ENCODE data around the gene IRF1. TPM values are rescaled to one million over a fixed set of nuclear protein-coding genes. Genes with fewer than 3 reads are reported as not detected.

IRF1 gene
- total RNA-seq, 1 donor: 22.1 TPM

DNA sequence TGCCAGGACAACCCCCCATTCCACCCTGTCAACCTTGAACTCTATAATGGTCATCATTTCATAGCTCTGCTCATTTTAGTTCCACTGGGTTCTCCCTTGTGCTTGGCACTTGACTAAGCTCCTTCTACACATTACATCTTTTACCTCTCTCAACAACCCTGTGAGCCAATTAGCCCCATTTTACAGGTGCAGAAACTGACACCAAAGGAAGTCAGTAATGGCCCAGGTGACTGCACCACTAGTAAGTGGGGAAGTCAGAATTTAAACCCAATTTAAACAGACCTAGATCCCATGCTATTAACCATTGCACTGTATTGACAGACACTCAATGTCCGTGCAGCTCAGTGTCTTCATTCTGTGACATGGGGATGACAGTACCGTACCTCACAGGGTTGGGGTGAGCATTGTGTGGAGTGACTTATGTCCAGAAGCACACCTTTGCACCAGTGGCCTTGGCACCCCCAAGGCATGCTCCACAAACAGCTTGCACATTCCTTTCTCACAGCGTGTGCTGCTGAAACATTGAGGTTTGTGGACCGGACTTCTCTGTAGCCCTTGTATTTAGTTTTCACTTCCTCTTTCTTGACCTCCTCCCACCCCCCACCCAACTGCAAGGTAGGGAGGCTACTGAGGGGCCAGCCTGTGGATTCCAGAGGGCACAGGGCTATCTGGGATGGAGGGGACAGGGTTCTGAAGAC lies 23.1 kb downstream of the IRF1 start:
- H3K4me2 ChIP-seq (ENCODE audit: insufficient read depth, low read length): no peak overlapping the region
- TF ChIP-seq, protein P1, sequence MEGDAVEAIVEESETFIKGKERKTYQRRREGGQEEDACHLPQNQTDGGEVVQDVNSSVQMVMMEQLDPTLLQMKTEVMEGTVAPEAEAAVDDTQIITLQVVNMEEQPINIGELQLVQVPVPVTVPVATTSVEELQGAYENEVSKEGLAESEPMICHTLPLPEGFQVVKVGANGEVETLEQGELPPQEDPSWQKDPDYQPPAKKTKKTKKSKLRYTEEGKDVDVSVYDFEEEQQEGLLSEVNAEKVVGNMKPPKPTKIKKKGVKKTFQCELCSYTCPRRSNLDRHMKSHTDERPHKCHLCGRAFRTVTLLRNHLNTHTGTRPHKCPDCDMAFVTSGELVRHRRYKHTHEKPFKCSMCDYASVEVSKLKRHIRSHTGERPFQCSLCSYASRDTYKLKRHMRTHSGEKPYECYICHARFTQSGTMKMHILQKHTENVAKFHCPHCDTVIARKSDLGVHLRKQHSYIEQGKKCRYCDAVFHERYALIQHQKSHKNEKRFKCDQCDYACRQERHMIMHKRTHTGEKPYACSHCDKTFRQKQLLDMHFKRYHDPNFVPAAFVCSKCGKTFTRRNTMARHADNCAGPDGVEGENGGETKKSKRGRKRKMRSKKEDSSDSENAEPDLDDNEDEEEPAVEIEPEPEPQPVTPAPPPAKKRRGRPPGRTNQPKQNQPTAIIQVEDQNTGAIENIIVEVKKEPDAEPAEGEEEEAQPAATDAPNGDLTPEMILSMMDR (IDR thresholded peaks at IDR 0.05; ENCODE audit: extremely low read depth, low read depth, low read length): no peak
- H3K4me1 ChIP-seq (ENCODE audit: insufficient read depth, low read length): peaks cover 76% of the 10 kb centered on the region
- no peak for DNase-seq (ENCODE audit: insufficient read length, low spot score, missing footprints)
- no peaks in the 10 kb centered on the region for H3K36me3 ChIP-seq (ENCODE audit: insufficient read depth, low read length)
- H2AFZ ChIP-seq (ENCODE audit: low read length): no peak overlapping the region
- no peaks in the 10 kb centered on the region for H4K20me1 ChIP-seq (ENCODE audit: insufficient read depth, low read length)
- H3K9me3 ChIP-seq (ENCODE audit: low read depth, low read length): no peaks in the 10 kb centered on the region
- H3K79me2 ChIP-seq (ENCODE audit: insufficient read depth, low read length): no peaks in the 10 kb centered on the region
- no peaks in the 10 kb centered on the region for H3K27me3 ChIP-seq (ENCODE audit: insufficient read depth, low read length)
- H3K4me3 ChIP-seq (ENCODE audit: insufficient read depth, low read length): no peak overlapping the region
- H3K27ac ChIP-seq (ENCODE audit: low read depth, low read length): peak overlapping the region; percentile 42

DNA sequence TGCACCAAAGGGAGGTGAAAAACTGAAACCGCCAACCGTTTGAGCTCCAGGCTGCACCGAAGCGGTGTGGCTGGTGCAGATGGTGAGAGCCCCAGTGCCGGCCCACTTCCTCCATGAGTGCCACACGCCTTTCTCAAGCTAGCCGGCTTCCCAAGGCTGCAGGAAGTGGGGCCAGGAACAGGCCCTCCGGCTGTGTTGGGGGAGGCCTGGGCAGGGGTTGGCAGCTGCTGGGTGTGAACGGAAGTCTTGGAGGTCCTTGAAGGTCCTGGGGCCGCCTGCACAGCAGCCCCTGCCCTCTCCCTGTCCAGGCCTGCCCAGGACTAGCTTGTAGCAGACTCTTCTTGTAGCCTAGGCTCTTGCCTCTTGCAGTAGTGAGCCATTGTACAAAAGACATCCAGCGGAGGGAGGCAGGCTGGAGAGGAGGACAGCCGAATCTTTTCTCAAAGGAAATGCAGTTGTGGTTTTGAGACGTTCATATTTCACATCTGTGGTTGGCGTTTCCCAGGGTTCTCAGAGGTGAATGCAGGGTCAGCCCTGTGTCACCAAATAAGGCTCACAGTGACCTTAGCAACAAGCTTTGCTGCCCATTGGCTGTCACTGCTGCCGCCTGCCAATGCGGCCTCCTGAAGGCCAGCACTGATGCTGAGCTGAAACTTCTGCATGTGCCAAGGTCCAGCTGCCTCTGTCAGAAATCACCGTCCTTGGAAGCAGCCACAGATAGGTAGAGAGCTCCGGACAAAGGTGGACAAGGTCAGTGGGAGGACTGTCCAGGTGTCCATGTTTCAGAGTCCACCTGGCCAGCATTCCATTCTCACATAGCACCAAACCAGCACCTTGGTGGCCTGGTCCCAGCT lies 23.9 kb downstream of the IRF1 start:
- Histone ChIP-seq H3K9me3 (ENCODE audit: low read depth, low read length) (no peaks in the 10 kb centered on the region), H2AFZ (ENCODE audit: low read length) (no peak overlapping the region), H3K36me3 (ENCODE audit: insufficient read depth, low read length) (no peaks in the 10 kb centered on the region), H3K27ac (ENCODE audit: low read depth, low read length) (peak overlapping the region; percentile 42), H3K4me1 (ENCODE audit: insufficient read depth, low read length) (peaks cover 69% of the 10 kb centered on the region), H3K27me3 (ENCODE audit: insufficient read depth, low read length) (no peaks in the 10 kb centered on the region), H3K4me3 (ENCODE audit: insufficient read depth, low read length) (no peak overlapping the region), H4K20me1 (ENCODE audit: insufficient read depth, low read length) (no peaks in the 10 kb centered on the region), H3K4me2 (ENCODE audit: insufficient read depth, low read length) (no peak overlapping the region), H3K79me2 (ENCODE audit: insufficient read depth, low read length) (no peaks in the 10 kb centered on the region)
- no peak for DNase-seq (ENCODE audit: insufficient read length, low spot score, missing footprints)
- TF ChIP-seq, protein P1 (IDR thresholded peaks at IDR 0.05; ENCODE audit: extremely low read depth, low read depth, low read length): no peak

DNA sequence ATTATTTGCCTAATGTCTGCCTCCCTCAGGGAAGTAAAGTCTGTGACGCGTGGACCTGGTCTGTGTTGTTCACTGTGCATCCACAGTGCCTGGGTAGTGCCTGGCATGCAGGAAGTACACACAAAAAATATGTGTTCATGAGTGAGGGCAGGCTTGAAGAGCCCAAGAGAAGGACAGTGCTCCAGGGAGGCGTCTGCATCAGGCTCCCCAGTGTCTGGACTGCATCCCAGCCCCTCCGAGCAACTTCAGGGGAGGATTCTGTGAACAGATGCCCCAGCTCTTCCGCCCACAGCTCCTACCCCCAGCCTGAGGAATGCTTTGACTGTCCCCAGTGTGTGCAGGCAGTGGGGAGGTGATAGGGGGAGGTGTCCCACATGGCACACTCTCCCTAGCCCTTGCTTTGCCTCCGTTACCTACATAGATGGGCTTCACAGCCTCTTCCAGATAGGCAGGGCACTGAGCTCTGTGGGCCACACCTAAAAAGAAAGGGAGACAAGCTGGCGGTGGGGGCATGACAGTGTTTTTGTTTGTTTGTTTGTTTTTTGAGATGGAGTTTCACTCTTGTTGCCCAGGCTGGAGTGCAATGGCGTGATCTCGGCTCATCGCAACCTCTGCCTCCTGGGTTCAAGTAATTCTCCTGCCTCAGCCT lies 25.4 kb downstream of the IRF1 start:
- H3K4me2 ChIP-seq (ENCODE audit: insufficient read depth, low read length): peak overlapping the region; percentile 66

More for the DNA sequence above, 25.4 kb downstream of the IRF1 start:
- no peak overlapping the region for H3K4me3 ChIP-seq (ENCODE audit: insufficient read depth, low read length)
- no peak overlapping the region for H2AFZ ChIP-seq (ENCODE audit: low read length)
- peak overlapping the region; percentile 65 for H3K27ac ChIP-seq (ENCODE audit: low read depth, low read length)
- H3K79me2 ChIP-seq (ENCODE audit: insufficient read depth, low read length): no peaks in the 10 kb centered on the region
- DNase-seq (ENCODE audit: insufficient read length, low spot score, missing footprints): no peak
- TF ChIP-seq, protein P1 (IDR thresholded peaks at IDR 0.05; ENCODE audit: extremely low read depth, low read depth, low read length): no peak
- no peaks in the 10 kb centered on the region for H3K27me3 ChIP-seq (ENCODE audit: insufficient read depth, low read length)
- no peaks in the 10 kb centered on the region for H3K9me3 ChIP-seq (ENCODE audit: low read depth, low read length)
- no peaks in the 10 kb centered on the region for H4K20me1 ChIP-seq (ENCODE audit: insufficient read depth, low read length)
- H3K4me1 ChIP-seq (ENCODE audit: insufficient read depth, low read length): peaks cover 56% of the 10 kb centered on the region
- no peaks in the 10 kb centered on the region for H3K36me3 ChIP-seq (ENCODE audit: insufficient read depth, low read length)
